Measurements from ENCODE around the gene GAS7. TPM values are rescaled to one million over a fixed set of nuclear protein-coding genes. Genes with fewer than 3 reads are reported as not detected.
A peak's percentile ranks its signal among the peaks of the same experiment; 100 is the strongest.

GAS7 gene
- polyA plus RNA-seq, 3 donors from 2014 or later = 8.1 to 31.2 (median 13.7) TPM

GRCh38 chr17:9968008-9968407, 230.4 kb downstream of the GAS7 start:
- Mint-ChIP-seq H3K36me3 (peaks cover 3 to 5% (median 3%) of the 10 kb centered on the region in 3 donors), H3K4me3 (no peak overlapping the region), H3K27ac (peak overlapping the region in 3 of 6 donors; percentile 11 to 62 (median 53)), H3K4me1 (peaks cover 42 to 72% of the 10 kb centered on the region in 2 donors), H3K27me3 (ENCODE audit: low read depth in 3 of 3) (peaks cover 0 to 3% (median 2%) of the 10 kb centered on the region in 3 donors), H3K9me3 (no peaks in the 10 kb centered on the region)
- DNase-seq = no peak

GRCh38 chr17:9959377-9959981, 238.9 kb downstream of the GAS7 start:
- Mint-ChIP-seq H3K36me3 (peaks cover 0 to 7% (median 0%) of the 10 kb centered on the region in 3 donors), H3K4me3 (no peak overlapping the region), H3K27me3 (ENCODE audit: low read depth in 3 of 3) (peaks cover 0 to 5% (median 2%) of the 10 kb centered on the region in 3 donors), H3K9me3 (no peaks in the 10 kb centered on the region), H3K27ac (peak overlapping the region in 1 of 6 donors; percentile 62), H3K4me1 (peaks cover 5 to 8% of the 10 kb centered on the region in 2 donors)
- DNase-seq = peak in 1 of 3 donors; percentile 16

GRCh38 chr17:9958586-9959281, 239.7 kb downstream of the GAS7 start:
- H3K9me3 Mint-ChIP-seq = no peaks in the 10 kb centered on the region
- H3K27me3 Mint-ChIP-seq (ENCODE audit: low read depth in 3 of 3) = peaks cover 0 to 5% (median 2%) of the 10 kb centered on the region in 3 donors
- H3K36me3 Mint-ChIP-seq = peaks cover 0 to 7% (median 0%) of the 10 kb centered on the region in 3 donors
- no peak overlapping the region for H3K4me3 Mint-ChIP-seq
- H3K27ac Mint-ChIP-seq = no peak overlapping the region
- peaks cover 5 to 8% of the 10 kb centered on the region in 2 donors for H3K4me1 Mint-ChIP-seq
- DNase-seq = no peak

GRCh38 chr17:9957244-9957643, 241.2 kb downstream of the GAS7 start:
- no peak overlapping the region for H3K27ac Mint-ChIP-seq
- DNase-seq = no peak
- H3K27me3 Mint-ChIP-seq (ENCODE audit: low read depth in 3 of 3) = peaks cover 0 to 5% (median 2%) of the 10 kb centered on the region in 3 donors
- H3K4me1 Mint-ChIP-seq = peaks cover 5% of the 10 kb centered on the region in 2 donors
- H3K4me3 Mint-ChIP-seq = no peak overlapping the region
- H3K9me3 Mint-ChIP-seq = no peaks in the 10 kb centered on the region
- peaks cover 0 to 7% (median 0%) of the 10 kb centered on the region in 3 donors for H3K36me3 Mint-ChIP-seq

GRCh38 chr17:9956474-9957131, 241.8 kb downstream of the GAS7 start:
- Mint-ChIP-seq H3K27ac (no peak overlapping the region), H3K9me3 (no peaks in the 10 kb centered on the region), H3K4me3 (no peak overlapping the region), H3K4me1 (peaks cover 5% of the 10 kb centered on the region in 2 donors), H3K36me3 (peaks cover 0 to 4% (median 0%) of the 10 kb centered on the region in 3 donors), H3K27me3 (ENCODE audit: low read depth in 3 of 3) (peaks cover 0 to 5% (median 4%) of the 10 kb centered on the region in 3 donors)
- no peak for DNase-seq

GRCh38 chr17:9953492-9953891, 244.9 kb downstream of the GAS7 start:
- Mint-ChIP-seq H3K4me3 (no peak overlapping the region), H3K27me3 (ENCODE audit: low read depth in 3 of 3) (peaks cover 0 to 3% (median 2%) of the 10 kb centered on the region in 3 donors), H3K36me3 (peaks cover 0 to 4% (median 0%) of the 10 kb centered on the region in 3 donors), H3K27ac (no peak overlapping the region), H3K4me1 (peaks cover 0 to 5% of the 10 kb centered on the region in 2 donors), H3K9me3 (no peaks in the 10 kb centered on the region)
- no peak for DNase-seq

GRCh38 chr17:9951803-9952202, 246.6 kb downstream of the GAS7 start:
- Mint-ChIP-seq H3K4me3 (no peak overlapping the region), H3K4me1 (peaks cover 0 to 5% of the 10 kb centered on the region in 2 donors), H3K9me3 (no peaks in the 10 kb centered on the region), H3K27me3 (ENCODE audit: low read depth in 3 of 3) (peaks cover 0 to 3% (median 2%) of the 10 kb centered on the region in 3 donors), H3K27ac (no peak overlapping the region), H3K36me3 (no peaks in the 10 kb centered on the region)
- no peak for DNase-seq

- H3K9me3 Mint-ChIP-seq = no peaks in the 10 kb centered on the region
Measured at GRCh38 chr17:9948928-9949327, 249.5 kb downstream of the GAS7 start.

GRCh38 chr17:9944704-9945103, 253.7 kb downstream of the GAS7 start:
- Mint-ChIP-seq H3K4me1 (no peaks in the 10 kb centered on the region), H3K27me3 (ENCODE audit: low read depth in 3 of 3) (no peaks in the 10 kb centered on the region), H3K36me3 (peaks cover 30 to 37% (median 33%) of the 10 kb centered on the region in 3 donors), H3K9me3 (no peaks in the 10 kb centered on the region), H3K27ac (peak overlapping the region in 1 of 6 donors; percentile 55), H3K4me3 (no peak overlapping the region)
- DNase-seq = no peak

More at GRCh38 chr17:9948928-9949327, 249.5 kb downstream of the GAS7 start:
- H3K27me3 Mint-ChIP-seq (ENCODE audit: low read depth in 3 of 3) = peaks cover 0 to 2% (median 0%) of the 10 kb centered on the region in 3 donors
- no peak for DNase-seq
- H3K4me1 Mint-ChIP-seq = peaks cover 0 to 5% of the 10 kb centered on the region in 2 donors
- H3K4me3 Mint-ChIP-seq = no peak overlapping the region
- H3K36me3 Mint-ChIP-seq = peaks cover 7 to 9% (median 9%) of the 10 kb centered on the region in 3 donors
- peak overlapping the region in 1 of 6 donors; percentile 31 for H3K27ac Mint-ChIP-seq

GRCh38 chr17:9943343-9943742, 255.1 kb downstream of the GAS7 start:
- Mint-ChIP-seq H3K27me3 (ENCODE audit: low read depth in 3 of 3) (peaks cover 0 to 2% (median 0%) of the 10 kb centered on the region in 3 donors), H3K9me3 (no peaks in the 10 kb centered on the region), H3K36me3 (peaks cover 40 to 51% (median 44%) of the 10 kb centered on the region in 3 donors), H3K27ac (no peak overlapping the region), H3K4me3 (no peak overlapping the region), H3K4me1 (no peaks in the 10 kb centered on the region)
- no peak for DNase-seq

GRCh38 chr17:9942885-9943284, 255.5 kb downstream of the GAS7 start:
- H3K4me1 Mint-ChIP-seq = no peaks in the 10 kb centered on the region
- H3K27ac Mint-ChIP-seq = no peak overlapping the region
- H3K9me3 Mint-ChIP-seq = no peaks in the 10 kb centered on the region
- H3K4me3 Mint-ChIP-seq = no peak overlapping the region
- peaks cover 0 to 2% (median 0%) of the 10 kb centered on the region in 3 donors for H3K27me3 Mint-ChIP-seq (ENCODE audit: low read depth in 3 of 3)
- DNase-seq = no peak
- H3K36me3 Mint-ChIP-seq = peaks cover 42 to 55% (median 44%) of the 10 kb centered on the region in 3 donors

- Mint-ChIP-seq H3K27ac (no peak overlapping the region), H3K9me3 (no peaks in the 10 kb centered on the region), H3K4me3 (no peak overlapping the region), H3K36me3 (peaks cover 42 to 68% (median 44%) of the 10 kb centered on the region in 3 donors), H3K4me1 (no peaks in the 10 kb centered on the region), H3K27me3 (ENCODE audit: low read depth in 3 of 3) (peaks cover 0 to 2% (median 2%) of the 10 kb centered on the region in 3 donors)
- DNase-seq = no peak
Measured at GRCh38 chr17:9941305-9941704, 257.1 kb downstream of the GAS7 start.

GRCh38 chr17:9940841-9941240, 257.6 kb downstream of the GAS7 start:
- DNase-seq = no peak
- Mint-ChIP-seq H3K27ac (no peak overlapping the region), H3K36me3 (peaks cover 42 to 68% (median 44%) of the 10 kb centered on the region in 3 donors), H3K27me3 (ENCODE audit: low read depth in 3 of 3) (peaks cover 0 to 2% (median 2%) of the 10 kb centered on the region in 3 donors), H3K4me1 (no peaks in the 10 kb centered on the region), H3K9me3 (no peaks in the 10 kb centered on the region), H3K4me3 (no peak overlapping the region)

GRCh38 chr17:9938764-9939163, 259.6 kb downstream of the GAS7 start:
- no peak overlapping the region for H3K27ac Mint-ChIP-seq
- H3K9me3 Mint-ChIP-seq = no peaks in the 10 kb centered on the region
- peaks cover 0 to 2% (median 2%) of the 10 kb centered on the region in 3 donors for H3K27me3 Mint-ChIP-seq (ENCODE audit: low read depth in 3 of 3)
- no peak for DNase-seq
- no peaks in the 10 kb centered on the region for H3K4me1 Mint-ChIP-seq
- H3K4me3 Mint-ChIP-seq = no peak overlapping the region
- H3K36me3 Mint-ChIP-seq = peaks cover 35 to 61% (median 38%) of the 10 kb centered on the region in 3 donors

Data from immature natural killer cell (primary cell).